Measurements from ENCODE around the gene SLC22A12. TPM values are rescaled to one million over a fixed set of nuclear protein-coding genes. Genes with fewer than 3 reads are reported as not detected.

The SLC22A12 gene
- total and polyA plus RNA-seq, 12 donors: not detected

- no peak overlapping the region for H3K4me3 ChIP-seq
- intact Hi-C loops (cut with DNase I): no loop called here
- DNase-seq: no peak
- no peaks in the 10 kb centered on the region for H3K27me3 ChIP-seq
- H3K36me3 ChIP-seq: no peaks in the 10 kb centered on the region
- no peak for ATAC-seq
- peaks cover 0 to 3% (median 0%) of the 10 kb centered on the region in 9 donors for H3K4me1 ChIP-seq
- no peak overlapping the region for H3K27ac ChIP-seq
- TF ChIP-seq CTCF (IDR thresholded peaks at IDR 0.05): no peak
- 67 to 80% methylated on average over 8 of the region's 8 CpGs for WGBS, 2 donors
- H3K9me3 ChIP-seq: peaks cover 0 to 26% (median 9%) of the 10 kb centered on the region in 11 donors
These were observed 5.9 kb upstream of the SLC22A12 start for GRCh38 chr11:64585150-64585549.

- H3K27ac ChIP-seq: no peak overlapping the region
- intact Hi-C loops (cut with DNase I): no loop called here
- H3K9me3 ChIP-seq: peaks cover 0 to 26% (median 9%) of the 10 kb centered on the region in 11 donors
- no peaks in the 10 kb centered on the region for H3K36me3 ChIP-seq
- H3K4me1 ChIP-seq: no peaks in the 10 kb centered on the region
- H3K27me3 ChIP-seq: no peaks in the 10 kb centered on the region
- ATAC-seq (no peak), DNase-seq (no peak)
- no peak for TF ChIP-seq CTCF (IDR thresholded peaks at IDR 0.05)
- no peak overlapping the region for H3K4me3 ChIP-seq
These were observed 4.7 kb upstream of the SLC22A12 start for GRCh38 chr11:64586366-64586765.

- H3K4me3 ChIP-seq: no peak overlapping the region
- DNase-seq (no peak), ATAC-seq (no peak)
- H3K9me3 ChIP-seq: peaks cover 0 to 26% (median 9%) of the 10 kb centered on the region in 11 donors
- H3K27ac ChIP-seq: no peak overlapping the region
- peaks cover 0 to 4% (median 0%) of the 10 kb centered on the region in 7 donors for H3K27me3 ChIP-seq
- no peaks in the 10 kb centered on the region for H3K36me3 ChIP-seq
- TF ChIP-seq CTCF (IDR thresholded peaks at IDR 0.05): no peak
- intact Hi-C loops (cut with DNase I): no loop called here
- 92 to 93% methylated on average over 2 of the region's 2 CpGs for WGBS, 2 donors
- no peaks in the 10 kb centered on the region for H3K4me1 ChIP-seq
These were observed 2.3 kb upstream of the SLC22A12 start for GRCh38 chr11:64588701-64589100.

GRCh38 chr11:64591257-64592233, 525 bp downstream of the SLC22A12 start:
- TF ChIP-seq CTCF (IDR thresholded peaks at IDR 0.05): no peak
- H3K9me3 ChIP-seq: peaks cover 0 to 26% (median 9%) of the 10 kb centered on the region in 11 donors
- ATAC-seq (peak in 2 of 8 donors; percentile 17 to 23), DNase-seq (no peak)
- no peaks in the 10 kb centered on the region for H3K36me3 ChIP-seq
- intact Hi-C loops (cut with DNase I): no loop called here
- H3K4me3 ChIP-seq: no peak overlapping the region
- 82 to 87% methylated on average over 36 of the region's 36 CpGs for WGBS, 2 donors
- H3K27me3 ChIP-seq: peaks cover 0 to 4% (median 0%) of the 10 kb centered on the region in 7 donors
- H3K4me1 ChIP-seq: no peaks in the 10 kb centered on the region
- H3K27ac ChIP-seq: no peak overlapping the region

All from heart right ventricle (tissue), 16 donors.